ENCODE measurements around the gene UBD.

Gene UBD

GRCh38 chr6:29591677-29592076 is 32.1 kb upstream of the UBD start:
- H3K9me3 ChIP-seq (ENCODE audit: control insufficient read depth in 5 of 5, low read length in 5 of 5), result no peaks in the 10 kb centered on the region
- no peaks in the 10 kb centered on the region for H3K4me1 ChIP-seq (ENCODE audit: control insufficient read depth in 5 of 5, insufficient read depth in 5 of 5, low read length in 5 of 5)
- H3K9ac ChIP-seq (ENCODE audit: low read length in 5 of 5), result no peak overlapping the region
- no peak overlapping the region for H3K27ac ChIP-seq (ENCODE audit: low read depth, low read length)
- no peaks in the 10 kb centered on the region for H3K36me3 ChIP-seq (ENCODE audit: control insufficient read depth in 5 of 5, insufficient read depth in 5 of 5, low read length in 5 of 5)
- H3K4me3 ChIP-seq (ENCODE audit: low read depth in 1 of 5, low read length in 5 of 5), result no peak overlapping the region
- peaks cover 0 to 9% (median 0%) of the 10 kb centered on the region in 5 donors for H3K27me3 ChIP-seq (ENCODE audit: control insufficient read depth in 5 of 5, insufficient read depth in 4 of 5, low read length in 5 of 5)

- Histone ChIP-seq H3K9me3 (ENCODE audit: control insufficient read depth in 5 of 5, low read length in 5 of 5) (no peaks in the 10 kb centered on the region), H3K36me3 (ENCODE audit: control insufficient read depth in 5 of 5, insufficient read depth in 5 of 5, low read length in 5 of 5) (no peaks in the 10 kb centered on the region), H3K4me3 (ENCODE audit: low read depth in 1 of 5, low read length in 5 of 5) (no peak overlapping the region), H3K9ac (ENCODE audit: low read length in 5 of 5) (no peak overlapping the region), H3K27me3 (ENCODE audit: control insufficient read depth in 5 of 5, insufficient read depth in 4 of 5, low read length in 5 of 5) (peaks cover 0 to 9% (median 0%) of the 10 kb centered on the region in 5 donors), H3K27ac (ENCODE audit: low read depth, low read length) (no peak overlapping the region), H3K4me1 (ENCODE audit: control insufficient read depth in 5 of 5, insufficient read depth in 5 of 5, low read length in 5 of 5) (no peaks in the 10 kb centered on the region)
Observed at GRCh38 chr6:29590218-29590808, 30.8 kb upstream of the UBD start.

- peaks cover 0 to 9% (median 0%) of the 10 kb centered on the region in 5 donors for H3K27me3 ChIP-seq (ENCODE audit: control insufficient read depth in 5 of 5, insufficient read depth in 4 of 5, low read length in 5 of 5)
- H3K36me3 ChIP-seq (ENCODE audit: control insufficient read depth in 5 of 5, insufficient read depth in 5 of 5, low read length in 5 of 5), result no peaks in the 10 kb centered on the region
- H3K9ac ChIP-seq (ENCODE audit: low read length in 5 of 5), result no peak overlapping the region
- no peaks in the 10 kb centered on the region for H3K4me1 ChIP-seq (ENCODE audit: control insufficient read depth in 5 of 5, insufficient read depth in 5 of 5, low read length in 5 of 5)
- no peak overlapping the region for H3K27ac ChIP-seq (ENCODE audit: low read depth, low read length)
- no peak overlapping the region for H3K4me3 ChIP-seq (ENCODE audit: low read depth in 1 of 5, low read length in 5 of 5)
- H3K9me3 ChIP-seq (ENCODE audit: control insufficient read depth in 5 of 5, low read length in 5 of 5), result no peaks in the 10 kb centered on the region
Observed at GRCh38 chr6:29589423-29590048, 30.0 kb upstream of the UBD start.

- no peak within 1 kb of the TSS for H3K4me3 ChIP-seq (ENCODE audit: low read depth in 1 of 5, low read length in 5 of 5)
- H3K4me1 ChIP-seq (ENCODE audit: control insufficient read depth in 5 of 5, insufficient read depth in 5 of 5, low read length in 5 of 5), result no peaks in the 10 kb centered on the region
- no peaks in the 10 kb centered on the region for H3K9me3 ChIP-seq (ENCODE audit: control insufficient read depth in 5 of 5, low read length in 5 of 5)
- peaks cover 0 to 13% (median 0%) of the 10 kb centered on the region in 5 donors for H3K27me3 ChIP-seq (ENCODE audit: control insufficient read depth in 5 of 5, insufficient read depth in 4 of 5, low read length in 5 of 5)
- H3K9ac ChIP-seq (ENCODE audit: low read length in 5 of 5), result no peak within 1 kb of the TSS
- H3K27ac ChIP-seq (ENCODE audit: low read depth, low read length), result no peak within 1 kb of the TSS
- no peaks in the 10 kb centered on the region for H3K36me3 ChIP-seq (ENCODE audit: control insufficient read depth in 5 of 5, insufficient read depth in 5 of 5, low read length in 5 of 5)
Observed at GRCh38 chr6:29584821-29585220, 25.3 kb upstream of the UBD start, which contains the start of gene OR2H2. Gene OR2H2, plus strand, starts transcription at chr6:29585121. Its CDS starts 2,824 bp downstream, at chr6:29587945.

GRCh38 chr6:29577544-29577943 is 18.0 kb upstream of the UBD start:
- Histone ChIP-seq H3K27me3 (ENCODE audit: control insufficient read depth in 5 of 5, insufficient read depth in 4 of 5, low read length in 5 of 5) (peaks cover 0 to 7% (median 0%) of the 10 kb centered on the region in 5 donors), H3K4me1 (ENCODE audit: control insufficient read depth in 5 of 5, insufficient read depth in 5 of 5, low read length in 5 of 5) (no peaks in the 10 kb centered on the region)

GRCh38 chr6:29576056-29576455 is 16.5 kb upstream of the UBD start:
- Histone ChIP-seq H3K27me3 (ENCODE audit: control insufficient read depth in 5 of 5, insufficient read depth in 4 of 5, low read length in 5 of 5) (peaks cover 0 to 7% (median 0%) of the 10 kb centered on the region in 5 donors), H3K9ac (ENCODE audit: low read length in 5 of 5) (no peak overlapping the region), H3K4me3 (ENCODE audit: low read depth in 1 of 5, low read length in 5 of 5) (no peak overlapping the region), H3K27ac (ENCODE audit: low read depth, low read length) (no peak overlapping the region), H3K36me3 (ENCODE audit: control insufficient read depth in 5 of 5, insufficient read depth in 5 of 5, low read length in 5 of 5) (no peaks in the 10 kb centered on the region), H3K4me1 (ENCODE audit: control insufficient read depth in 5 of 5, insufficient read depth in 5 of 5, low read length in 5 of 5) (no peaks in the 10 kb centered on the region), H3K9me3 (ENCODE audit: control insufficient read depth in 5 of 5, low read length in 5 of 5) (no peaks in the 10 kb centered on the region)

More at GRCh38 chr6:29577544-29577943, 18.0 kb upstream of the UBD start:
- Histone ChIP-seq H3K9me3 (ENCODE audit: control insufficient read depth in 5 of 5, low read length in 5 of 5) (no peaks in the 10 kb centered on the region), H3K4me3 (ENCODE audit: low read depth in 1 of 5, low read length in 5 of 5) (no peak overlapping the region), H3K9ac (ENCODE audit: low read length in 5 of 5) (no peak overlapping the region), H3K27ac (ENCODE audit: low read depth, low read length) (no peak overlapping the region), H3K36me3 (ENCODE audit: control insufficient read depth in 5 of 5, insufficient read depth in 5 of 5, low read length in 5 of 5) (no peaks in the 10 kb centered on the region)

GRCh38 chr6:29567991-29568390 is 8.5 kb upstream of the UBD start:
- Histone ChIP-seq H3K27ac (ENCODE audit: low read depth, low read length) (no peak overlapping the region), H3K27me3 (ENCODE audit: control insufficient read depth in 5 of 5, insufficient read depth in 4 of 5, low read length in 5 of 5) (peaks cover 0 to 7% (median 4%) of the 10 kb centered on the region in 5 donors), H3K4me3 (ENCODE audit: low read depth in 1 of 5, low read length in 5 of 5) (no peak overlapping the region), H3K36me3 (ENCODE audit: control insufficient read depth in 5 of 5, insufficient read depth in 5 of 5, low read length in 5 of 5) (no peaks in the 10 kb centered on the region), H3K9me3 (ENCODE audit: control insufficient read depth in 5 of 5, low read length in 5 of 5) (no peaks in the 10 kb centered on the region), H3K4me1 (ENCODE audit: control insufficient read depth in 5 of 5, insufficient read depth in 5 of 5, low read length in 5 of 5) (no peaks in the 10 kb centered on the region), H3K9ac (ENCODE audit: low read length in 5 of 5) (no peak overlapping the region)

GRCh38 chr6:29567541-29567940 is 8.0 kb upstream of the UBD start:
- Histone ChIP-seq H3K4me3 (ENCODE audit: low read depth in 1 of 5, low read length in 5 of 5) (no peak overlapping the region), H3K9ac (ENCODE audit: low read length in 5 of 5) (no peak overlapping the region)

GRCh38 chr6:29566856-29567255 is 7.3 kb upstream of the UBD start:
- Histone ChIP-seq H3K4me3 (ENCODE audit: low read depth in 1 of 5, low read length in 5 of 5) (no peak overlapping the region), H3K27me3 (ENCODE audit: control insufficient read depth in 5 of 5, insufficient read depth in 4 of 5, low read length in 5 of 5) (peaks cover 0 to 7% (median 6%) of the 10 kb centered on the region in 5 donors), H3K36me3 (ENCODE audit: control insufficient read depth in 5 of 5, insufficient read depth in 5 of 5, low read length in 5 of 5) (no peaks in the 10 kb centered on the region), H3K9ac (ENCODE audit: low read length in 5 of 5) (no peak overlapping the region), H3K4me1 (ENCODE audit: control insufficient read depth in 5 of 5, insufficient read depth in 5 of 5, low read length in 5 of 5) (no peaks in the 10 kb centered on the region), H3K27ac (ENCODE audit: low read depth, low read length) (no peak overlapping the region), H3K9me3 (ENCODE audit: control insufficient read depth in 5 of 5, low read length in 5 of 5) (no peaks in the 10 kb centered on the region)

More at GRCh38 chr6:29567541-29567940, 8.0 kb upstream of the UBD start:
- Histone ChIP-seq H3K36me3 (ENCODE audit: control insufficient read depth in 5 of 5, insufficient read depth in 5 of 5, low read length in 5 of 5) (no peaks in the 10 kb centered on the region), H3K27me3 (ENCODE audit: control insufficient read depth in 5 of 5, insufficient read depth in 4 of 5, low read length in 5 of 5) (peaks cover 0 to 7% (median 6%) of the 10 kb centered on the region in 5 donors), H3K27ac (ENCODE audit: low read depth, low read length) (no peak overlapping the region), H3K4me1 (ENCODE audit: control insufficient read depth in 5 of 5, insufficient read depth in 5 of 5, low read length in 5 of 5) (no peaks in the 10 kb centered on the region), H3K9me3 (ENCODE audit: control insufficient read depth in 5 of 5, low read length in 5 of 5) (no peaks in the 10 kb centered on the region)

GRCh38 chr6:29564875-29565274 is 5.3 kb upstream of the UBD start:
- Histone ChIP-seq H3K36me3 (ENCODE audit: control insufficient read depth in 5 of 5, insufficient read depth in 5 of 5, low read length in 5 of 5) (no peaks in the 10 kb centered on the region), H3K9me3 (ENCODE audit: control insufficient read depth in 5 of 5, low read length in 5 of 5) (no peaks in the 10 kb centered on the region), H3K27ac (ENCODE audit: low read depth, low read length) (no peak overlapping the region), H3K4me1 (ENCODE audit: control insufficient read depth in 5 of 5, insufficient read depth in 5 of 5, low read length in 5 of 5) (no peaks in the 10 kb centered on the region), H3K27me3 (ENCODE audit: control insufficient read depth in 5 of 5, insufficient read depth in 4 of 5, low read length in 5 of 5) (peaks cover 0 to 6% (median 4%) of the 10 kb centered on the region in 5 donors), H3K4me3 (ENCODE audit: low read depth in 1 of 5, low read length in 5 of 5) (no peak overlapping the region), H3K9ac (ENCODE audit: low read length in 5 of 5) (no peak overlapping the region)
